Dermis lymphatic vessel endothelial cell (primary cell): ENCODE measurements around the gene PEX11A. TPM values are rescaled to one million over a fixed set of nuclear protein-coding genes. Genes with fewer than 3 reads are reported as not detected.

Experiments used
- total RNA-seq: library from RNA; depleted of rRNA; stranded (reverse); fragments of >200 nt; gene quantifications from 2 replicates; pipeline ENCODE4 v1.2.1, GENCODE V29; 2014

The PEX11A gene, protein sequence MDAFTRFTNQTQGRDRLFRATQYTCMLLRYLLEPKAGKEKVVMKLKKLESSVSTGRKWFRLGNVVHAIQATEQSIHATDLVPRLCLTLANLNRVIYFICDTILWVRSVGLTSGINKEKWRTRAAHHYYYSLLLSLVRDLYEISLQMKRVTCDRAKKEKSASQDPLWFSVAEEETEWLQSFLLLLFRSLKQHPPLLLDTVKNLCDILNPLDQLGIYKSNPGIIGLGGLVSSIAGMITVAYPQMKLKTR
- total RNA-seq, result 2.4 and 6.5 TPM in 2 replicates

DNA sequence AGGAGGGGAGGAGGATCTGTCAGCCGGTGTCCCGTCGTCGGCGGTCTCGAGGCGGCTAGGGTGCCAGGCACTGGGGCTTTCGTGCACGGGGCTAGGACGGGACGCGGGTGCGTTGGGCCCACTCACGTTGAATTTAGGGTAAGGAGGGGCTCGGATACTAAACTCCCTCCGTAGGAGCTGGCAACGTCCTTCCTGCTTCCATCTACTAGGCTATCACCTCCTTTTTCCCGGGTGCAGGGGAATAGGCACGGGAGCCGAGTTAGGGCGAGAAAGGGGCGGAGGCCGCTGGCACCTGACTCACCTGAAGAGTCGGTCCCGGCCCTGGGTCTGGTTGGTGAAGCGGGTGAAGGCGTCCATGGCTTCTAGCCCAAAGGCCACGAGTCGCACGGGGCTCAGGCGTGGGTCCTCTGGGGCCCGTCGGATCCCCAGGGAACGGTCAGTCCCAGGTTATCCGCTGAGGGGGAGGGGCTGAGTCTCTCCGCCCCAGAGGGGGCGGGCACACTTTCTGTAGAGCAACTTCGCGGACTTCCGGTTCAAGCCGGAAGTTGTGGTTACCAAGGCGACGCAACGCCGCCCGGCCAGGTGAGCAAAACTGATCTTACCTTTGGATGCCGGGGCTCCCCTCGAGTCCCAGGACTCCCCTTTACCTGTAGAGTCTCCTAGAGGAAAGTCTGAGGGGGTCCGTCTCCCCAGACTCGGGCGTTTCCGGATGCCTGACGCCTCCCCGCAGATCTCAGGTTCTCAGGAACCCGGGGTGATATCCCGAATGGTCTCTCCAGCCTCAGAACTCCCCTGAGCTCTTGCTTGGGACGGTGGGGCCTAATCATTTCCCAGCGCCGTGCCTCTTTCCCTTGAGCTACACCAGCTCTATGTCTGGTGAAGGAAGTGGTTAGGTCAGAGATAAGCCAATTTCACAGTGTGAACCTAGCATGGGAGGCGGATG, at the start of gene PEX11A, which contains the start of gene WDR93:
Gene PEX11A (minus strand): TSS at position 479 of the 943 bp plus-strand sequence. CDS start 122 bp downstream, at position 357.
Gene WDR93 (plus strand): TSS at position 536 of the 943 bp plus-strand sequence. CDS start 10,936 bp downstream, outside the sequence.

DNA sequence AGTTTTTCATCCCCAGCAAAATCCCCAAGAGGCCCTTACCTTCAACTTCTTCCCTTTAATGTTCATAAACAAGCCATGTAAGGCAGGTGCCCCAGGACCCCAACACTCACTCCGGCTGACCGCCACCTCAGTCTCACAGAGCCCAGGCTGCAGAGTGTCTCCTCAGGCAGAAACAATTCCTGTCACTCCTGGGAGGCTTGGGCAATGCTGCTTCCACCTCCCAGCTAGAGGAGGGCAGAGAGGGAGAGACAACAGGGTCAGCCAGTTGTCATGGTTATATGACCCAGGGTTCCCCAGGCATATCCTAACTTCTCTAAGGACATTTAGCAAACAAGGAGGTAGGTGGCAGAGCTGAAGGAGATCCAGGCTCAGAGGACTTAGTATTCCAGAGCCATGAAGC, 11.3 kb downstream of the PEX11A start, which contains the start of gene PLIN1:
Gene PLIN1 (minus strand): TSS at position 156 of the 400 bp plus-strand sequence. CDS start 1,878 bp downstream, outside the sequence.

DNA sequence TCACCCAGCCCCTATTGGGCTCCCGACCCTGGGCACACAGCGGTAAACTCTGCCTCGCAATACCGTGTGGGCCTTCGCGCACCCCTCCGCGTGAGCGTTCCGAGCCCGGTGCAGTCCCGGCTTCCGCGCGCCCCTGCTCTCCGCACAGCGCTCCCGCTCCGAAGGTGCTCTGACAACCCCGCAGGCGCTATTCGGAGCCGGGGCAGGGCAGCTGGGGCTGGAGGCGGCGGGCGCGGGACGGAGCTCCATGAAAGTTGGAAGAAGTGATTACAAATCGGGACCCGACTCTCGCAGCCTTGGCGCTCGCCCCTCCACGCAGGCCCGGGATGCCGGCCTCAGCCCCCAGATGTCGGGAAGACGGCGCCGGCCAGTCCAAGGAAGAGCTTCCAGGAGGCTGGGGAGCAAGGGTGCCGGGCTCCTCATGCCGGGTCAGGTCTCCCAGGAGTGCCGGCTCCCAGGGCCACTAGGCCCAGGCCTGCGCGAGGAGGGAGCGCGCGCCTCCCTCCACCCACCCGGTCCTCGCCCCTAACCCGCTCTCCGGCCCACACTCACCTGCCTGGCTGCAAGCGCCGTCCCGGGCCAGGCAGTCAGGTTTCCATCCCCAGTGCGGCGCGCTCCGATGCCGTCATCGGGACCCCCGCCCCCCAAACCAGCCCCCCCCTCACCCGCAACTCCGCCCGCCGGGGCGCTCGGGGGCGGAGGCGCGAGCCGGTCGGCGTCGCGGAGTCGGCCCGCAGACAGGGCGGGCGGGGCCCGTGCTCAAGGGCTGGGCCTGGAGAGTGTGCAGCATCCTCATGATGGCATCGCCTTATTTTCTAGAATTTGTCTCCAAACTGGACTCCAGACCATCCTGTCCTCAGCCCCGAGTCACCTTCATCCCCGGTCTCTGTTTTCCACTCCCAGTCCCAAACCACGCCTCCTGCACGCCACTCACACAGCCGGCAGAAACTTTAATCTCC, 35.4 kb downstream of the PEX11A start, which contains the start of gene KIF7:
Gene KIF7 (minus strand): TSS at position 621 of the 959 bp plus-strand sequence. CDS start 2,537 bp downstream, outside the sequence.

Other genes starting within 250 kb of the PEX11A start
- not detected in 2 replicates for gene RHCG, start 194.2 kb downstream of the PEX11A start, total RNA-seq
- gene TICRR, start 115.3 kb downstream of the PEX11A start, total RNA-seq, result 0.43 and 0.69 TPM in 2 replicates
- 0.65 and 1.2 TPM in 2 replicates for gene KIF7, start 35.3 kb downstream of the PEX11A start, total RNA-seq
- gene PLIN1, start 11.4 kb downstream of the PEX11A start, total RNA-seq, result not detected in 2 replicates
- not detected in 2 replicates for gene WDR93, start 57 bp upstream of the PEX11A start, total RNA-seq
- 0.09 and 0.11 TPM in 2 replicates for gene MESP1, start 60.5 kb upstream of the PEX11A start, total RNA-seq
- gene MESP2, start 85.6 kb upstream of the PEX11A start, total RNA-seq, result not detected in 2 replicates
- gene ANPEP, start 124.1 kb upstream of the PEX11A start, total RNA-seq, result 6.6 and 7.8 TPM in 2 replicates
- 27.1 and 27.8 TPM in 2 replicates for gene AP3S2, start 203.2 kb upstream of the PEX11A start, total RNA-seq
- gene ARPIN, start 222.2 kb upstream of the PEX11A start, total RNA-seq, result 10.6 and 12.4 TPM in 2 replicates